ENCODE results near the gene UCHL5. TPM values are rescaled to one million over a fixed set of nuclear protein-coding genes. Genes with fewer than 3 reads are reported as not detected.
A peak's percentile ranks its signal among the peaks of the same experiment; 100 is the strongest.

Gene UCHL5
- total RNA-seq, result 10 to 100 TPM; 45.4 to 51.7 TPM

GRCh38 chr1:193059282-193060114 is at the start of gene UCHL5, which contains the start of gene RO60:
Gene UCHL5, minus strand, starts transcription at chr1:193059360. Its CDS starts 100 bp downstream, at chr1:193059260.
Gene RO60, plus strand, starts transcription at chr1:193059612. Its CDS starts 9,443 bp downstream, at chr1:193069055.
- ATAC-seq (replicated peaks in 1 of 2) (peak; percentile 95), DNase-seq (peak; percentile 94 to 95)
- Mint-ChIP-seq H3K9me3 (no peaks in the 10 kb centered on the region), H3K4me3 (peak within 1 kb of the TSS; percentile 90 to 97), H3K4me1 (ENCODE audit: low read depth) (peaks cover 65% of the 10 kb centered on the region), H3K27me3 (ENCODE audit: low read depth) (no peaks in the 10 kb centered on the region), H3K27ac (peak within 1 kb of the TSS; percentile 94), H3K36me3 (ENCODE audit: insufficient read depth in 2 of 2) (peaks cover 10 to 24% of the 10 kb centered on the region in 2 donors)

GRCh38 chr1:193108471-193108870 is 49.3 kb upstream of the UCHL5 start:
- Mint-ChIP-seq H3K27ac (no peak overlapping the region), H3K9me3 (no peaks in the 10 kb centered on the region), H3K36me3 (ENCODE audit: insufficient read depth in 2 of 2) (no peaks in the 10 kb centered on the region), H3K4me3 (no peak overlapping the region), H3K27me3 (ENCODE audit: low read depth) (no peaks in the 10 kb centered on the region), H3K4me1 (ENCODE audit: low read depth) (peaks cover 12% of the 10 kb centered on the region)
- ATAC-seq (replicated peaks in 1 of 2) (no peak), DNase-seq (no peak)

- Mint-ChIP-seq H3K9me3 (no peaks in the 10 kb centered on the region), H3K4me1 (ENCODE audit: low read depth) (peaks cover 16% of the 10 kb centered on the region), H3K4me3 (peak overlapping the region; percentile 87 to 97), H3K27ac (peak overlapping the region; percentile 73), H3K36me3 (ENCODE audit: insufficient read depth in 2 of 2) (no peaks in the 10 kb centered on the region), H3K27me3 (ENCODE audit: low read depth) (no peaks in the 10 kb centered on the region)
- DNase-seq (no peak), ATAC-seq (replicated peaks in 1 of 2) (no peak)
Measured at GRCh38 chr1:193105821-193106177, 46.6 kb upstream of the UCHL5 start.

- peaks cover 0 to 3% of the 10 kb centered on the region in 2 donors for H3K36me3 Mint-ChIP-seq (ENCODE audit: insufficient read depth in 2 of 2)
Measured at GRCh38 chr1:193104907-193105820, 46.0 kb upstream of the UCHL5 start, which contains the start of gene GLRX2. Gene GLRX2, minus strand, starts transcription at chr1:193105414. Its CDS starts 32 bp downstream, at chr1:193105382.

GRCh38 chr1:193104502-193104906 is 45.3 kb upstream of the UCHL5 start:
- peak; percentile 36 to 50 for ATAC-seq (replicated peaks in 1 of 2)
- DNase-seq, result peak; percentile 36 to 51
- Mint-ChIP-seq H3K36me3 (ENCODE audit: insufficient read depth in 2 of 2) (peaks cover 2 to 3% of the 10 kb centered on the region in 2 donors), H3K27ac (no peak overlapping the region), H3K27me3 (ENCODE audit: low read depth) (no peaks in the 10 kb centered on the region), H3K4me3 (peak overlapping the region; percentile 87 to 97), H3K4me1 (ENCODE audit: low read depth) (peaks cover 16% of the 10 kb centered on the region), H3K9me3 (no peaks in the 10 kb centered on the region)

More at GRCh38 chr1:193104907-193105820, 46.0 kb upstream of the UCHL5 start, which contains the start of gene GLRX2:
- peak within 1 kb of the TSS; percentile 73 for H3K27ac Mint-ChIP-seq
- H3K4me1 Mint-ChIP-seq (ENCODE audit: low read depth), result peaks cover 16% of the 10 kb centered on the region
- peak within 1 kb of the TSS; percentile 87 to 97 for H3K4me3 Mint-ChIP-seq
- no peaks in the 10 kb centered on the region for H3K27me3 Mint-ChIP-seq (ENCODE audit: low read depth)
- DNase-seq (peak; percentile 66 to 72), ATAC-seq (replicated peaks in 1 of 2) (peak; percentile 88 to 89)
- H3K9me3 Mint-ChIP-seq, result no peaks in the 10 kb centered on the region

GRCh38 chr1:193103759-193104501 is 44.8 kb upstream of the UCHL5 start:
- no peaks in the 10 kb centered on the region for H3K9me3 Mint-ChIP-seq
- no peaks in the 10 kb centered on the region for H3K27me3 Mint-ChIP-seq (ENCODE audit: low read depth)
- H3K27ac Mint-ChIP-seq, result peak overlapping the region; percentile 14
- H3K4me1 Mint-ChIP-seq (ENCODE audit: low read depth), result peaks cover 16% of the 10 kb centered on the region
- peak overlapping the region; percentile 87 to 97 for H3K4me3 Mint-ChIP-seq
- DNase-seq, result no peak
- no peak for ATAC-seq (replicated peaks in 1 of 2)
- H3K36me3 Mint-ChIP-seq (ENCODE audit: insufficient read depth in 2 of 2), result peaks cover 2 to 3% of the 10 kb centered on the region in 2 donors

- ATAC-seq (replicated peaks in 1 of 2) (no peak), DNase-seq (no peak)
- Mint-ChIP-seq H3K27me3 (ENCODE audit: low read depth) (no peaks in the 10 kb centered on the region), H3K4me3 (no peak overlapping the region), H3K4me1 (ENCODE audit: low read depth) (peaks cover 16% of the 10 kb centered on the region), H3K9me3 (no peaks in the 10 kb centered on the region), H3K36me3 (ENCODE audit: insufficient read depth in 2 of 2) (peaks cover 2 to 3% of the 10 kb centered on the region in 2 donors), H3K27ac (no peak overlapping the region)
Measured at GRCh38 chr1:193102662-193103061, 43.5 kb upstream of the UCHL5 start.

GRCh38 chr1:193094112-193094511 is 35.0 kb upstream of the UCHL5 start:
- no peaks in the 10 kb centered on the region for H3K4me1 Mint-ChIP-seq (ENCODE audit: low read depth)
- H3K4me3 Mint-ChIP-seq, result no peak overlapping the region
- H3K27me3 Mint-ChIP-seq (ENCODE audit: low read depth), result no peaks in the 10 kb centered on the region
- ATAC-seq (replicated peaks in 1 of 2), result no peak
- H3K36me3 Mint-ChIP-seq (ENCODE audit: insufficient read depth in 2 of 2), result peaks cover 0 to 3% of the 10 kb centered on the region in 2 donors
- no peak for DNase-seq
- H3K27ac Mint-ChIP-seq, result no peak overlapping the region
- no peaks in the 10 kb centered on the region for H3K9me3 Mint-ChIP-seq

GRCh38 chr1:193090865-193091264 is 31.7 kb upstream of the UCHL5 start:
- no peaks in the 10 kb centered on the region for H3K9me3 Mint-ChIP-seq
- H3K4me1 Mint-ChIP-seq (ENCODE audit: low read depth), result no peaks in the 10 kb centered on the region
- ATAC-seq (replicated peaks in 1 of 2), result no peak
- H3K27me3 Mint-ChIP-seq (ENCODE audit: low read depth), result no peaks in the 10 kb centered on the region
- no peak overlapping the region for H3K27ac Mint-ChIP-seq
- H3K4me3 Mint-ChIP-seq, result no peak overlapping the region
- H3K36me3 Mint-ChIP-seq (ENCODE audit: insufficient read depth in 2 of 2), result peaks cover 0 to 2% of the 10 kb centered on the region in 2 donors
- DNase-seq, result no peak

GRCh38 chr1:193087893-193088292 is 28.7 kb upstream of the UCHL5 start:
- Mint-ChIP-seq H3K9me3 (no peaks in the 10 kb centered on the region), H3K27me3 (ENCODE audit: low read depth) (no peaks in the 10 kb centered on the region), H3K4me1 (ENCODE audit: low read depth) (no peaks in the 10 kb centered on the region), H3K27ac (no peak overlapping the region), H3K36me3 (ENCODE audit: insufficient read depth in 2 of 2) (peaks cover 0 to 9% of the 10 kb centered on the region in 2 donors), H3K4me3 (no peak overlapping the region)
- ATAC-seq (replicated peaks in 1 of 2), result no peak
- DNase-seq, result no peak

GRCh38 chr1:193086342-193086741 is 27.2 kb upstream of the UCHL5 start:
- DNase-seq (no peak), ATAC-seq (replicated peaks in 1 of 2) (no peak)
- Mint-ChIP-seq H3K27me3 (ENCODE audit: low read depth) (no peaks in the 10 kb centered on the region), H3K27ac (no peak overlapping the region), H3K36me3 (ENCODE audit: insufficient read depth in 2 of 2) (peaks cover 0 to 9% of the 10 kb centered on the region in 2 donors), H3K9me3 (no peaks in the 10 kb centered on the region), H3K4me3 (no peak overlapping the region), H3K4me1 (ENCODE audit: low read depth) (no peaks in the 10 kb centered on the region)

- Mint-ChIP-seq H3K27me3 (ENCODE audit: low read depth) (no peaks in the 10 kb centered on the region), H3K36me3 (ENCODE audit: insufficient read depth in 2 of 2) (peaks cover 2 to 9% of the 10 kb centered on the region in 2 donors), H3K4me1 (ENCODE audit: low read depth) (no peaks in the 10 kb centered on the region), H3K4me3 (no peak overlapping the region), H3K27ac (no peak overlapping the region), H3K9me3 (no peaks in the 10 kb centered on the region)
- DNase-seq, result no peak
- ATAC-seq (replicated peaks in 1 of 2), result no peak
Measured at GRCh38 chr1:193085263-193085662, 26.1 kb upstream of the UCHL5 start.
